Stimulated activated CD8-positive, alpha-beta memory T cell treated with anti-CD3 and anti-CD28 coated beads, Interleukin-12 subunit alpha, Interleukin-12 subunit beta, amount 100 ng/mL, for 4 hours (primary cell): Measurements from ENCODE around the gene KRTAP9-7.
A peak's percentile ranks its signal among the peaks of the same experiment; 100 is the strongest.

Experiments used
- DNase-seq: peaks from one replicate; pipeline ENCODE4 v3.0.0-alpha.2; 2020; ENCODE audit warnings: low read depth

The KRTAP9-7 gene

GRCh38 chr17:41271858-41272257, 3.6 kb upstream of the KRTAP9-7 start:
- DNase-seq = no peak

- no peak for DNase-seq
Observed at GRCh38 chr17:41278176-41278955, 2.9 kb downstream of the KRTAP9-7 start.

- no peak for DNase-seq
Observed at GRCh38 chr17:41284043-41284442, 8.5 kb downstream of the KRTAP9-7 start.

GRCh38 chr17:41284546-41284945, 9.0 kb downstream of the KRTAP9-7 start:
- DNase-seq = no peak

GRCh38 chr17:41287050-41287449, 11.6 kb downstream of the KRTAP9-7 start:
- no peak for DNase-seq

GRCh38 chr17:41294016-41294415, 18.5 kb downstream of the KRTAP9-7 start:
- no peak for DNase-seq

GRCh38 chr17:41296846-41297245, 21.3 kb downstream of the KRTAP9-7 start:
- no peak for DNase-seq

GRCh38 chr17:41298458-41299135, 23.1 kb downstream of the KRTAP9-7 start:
- DNase-seq = no peak

GRCh38 chr17:41301204-41301790, 25.8 kb downstream of the KRTAP9-7 start:
- no peak for DNase-seq

- DNase-seq = no peak
Observed at GRCh38 chr17:41301916-41302901, 26.7 kb downstream of the KRTAP9-7 start, which contains the start of gene KRTAP29-1. Gene KRTAP29-1, minus strand, starts transcription at chr17:41302851. Its CDS starts 0 bp downstream, at chr17:41302851.

- no peak for DNase-seq
Observed at GRCh38 chr17:41302981-41303380, 27.5 kb downstream of the KRTAP9-7 start.

- no peak for DNase-seq
Observed at GRCh38 chr17:41304091-41304490, 28.6 kb downstream of the KRTAP9-7 start.

GRCh38 chr17:41307647-41308046, 32.1 kb downstream of the KRTAP9-7 start:
- no peak for DNase-seq

GRCh38 chr17:41308251-41308917, 32.9 kb downstream of the KRTAP9-7 start:
- peak; percentile 42 for DNase-seq

GRCh38 chr17:41308918-41309359, 33.4 kb downstream of the KRTAP9-7 start, which contains the start of gene KRTAP16-1:
Gene KRTAP16-1, minus strand, starts transcription at chr17:41309309. Its CDS starts 56 bp downstream, at chr17:41309253.
- DNase-seq = no peak

GRCh38 chr17:41311111-41311510, 35.6 kb downstream of the KRTAP9-7 start:
- no peak for DNase-seq

GRCh38 chr17:41315204-41315794, 39.8 kb downstream of the KRTAP9-7 start, which contains the start of gene KRTAP17-1:
Gene KRTAP17-1, minus strand, starts transcription at chr17:41315710. Its CDS starts 60 bp downstream, at chr17:41315650.
- DNase-seq = no peak

GRCh38 chr17:41315814-41316445, 40.4 kb downstream of the KRTAP9-7 start:
- no peak for DNase-seq

GRCh38 chr17:41318231-41318630, 42.7 kb downstream of the KRTAP9-7 start:
- no peak for DNase-seq
